MM.1S (cell line): ENCODE measurements around the gene IL19.

Experiments used
- DNase-seq: peaks from one replicate; pipeline ENCODE4 v3.0.0-alpha.2; 2015
- H2AFZ ChIP-seq: fragments of 300-600 bp; sonication (generic); 2 replicates; pipeline ENCODE4 v1.6.0; 2016; ENCODE audit warnings: antibody characterized with exemption, low read length
- H3F3A ChIP-seq: fragments of 300-600 bp; sonication (generic); 2 replicates; pipeline ENCODE4 v1.6.1; 2016; ENCODE audit warnings: mild to moderate bottlenecking, antibody characterized with exemption, low read length, moderate library complexity, mixed read lengths; ENCODE audit not compliant: insufficient read depth
- H3K27ac ChIP-seq: fragments of 300-600 bp; sonication (generic); 2 replicates; pipeline ENCODE4 v1.5.1; 2016; ENCODE audit warnings: mild to moderate bottlenecking, low read length
- H3K27me3 ChIP-seq: fragments of 300-600 bp; sonication (generic); replicated peaks from 2 replicates; pipeline ENCODE4 v1.6.0; 2016; ENCODE audit warnings: low read length; ENCODE audit not compliant: insufficient read depth
- H3K36me3 ChIP-seq: fragments of 300-600 bp; sonication (generic); replicated peaks from 2 replicates; pipeline ENCODE4 v1.6.1; 2016; ENCODE audit warnings: mild to moderate bottlenecking, low read length, mixed read lengths; ENCODE audit not compliant: insufficient read depth
- H3K4me1 ChIP-seq: fragments of 300-600 bp; sonication (generic); 2 replicates; pipeline ENCODE4 v1.6.1; 2016; ENCODE audit warnings: low read length, mixed read lengths
- H3K4me2 ChIP-seq: fragments of 300-600 bp; sonication (generic); 2 replicates; pipeline ENCODE4 v1.6.0; 2016; ENCODE audit warnings: low read depth, low read length
- H3K4me3 ChIP-seq: fragments of 300-600 bp; sonication (generic); 2 replicates; pipeline ENCODE4 v1.5.1; 2016; ENCODE audit warnings: low read length, mixed read lengths
- H3K79me2 ChIP-seq: fragments of 300-600 bp; sonication (generic); 2 replicates; pipeline ENCODE4 v1.6.1; 2016; ENCODE audit warnings: mixed run types, low read length, mixed read lengths
- H3K9ac ChIP-seq: fragments of 300-600 bp; sonication (generic); 2 replicates; pipeline ENCODE4 v1.6.1; 2016; ENCODE audit warnings: low read length, mixed read lengths
- H3K9me2 ChIP-seq: fragments of 300-600 bp; sonication (generic); replicated peaks from 2 replicates; pipeline ENCODE4 v1.6.1; 2016; ENCODE audit warnings: mild to moderate bottlenecking, low read length, mixed read lengths; ENCODE audit not compliant: insufficient read depth
- H3K9me3 ChIP-seq: fragments of 300-600 bp; sonication (generic); replicated peaks from 2 replicates; pipeline ENCODE4 v1.6.1; 2016; ENCODE audit warnings: mild to moderate bottlenecking, low read length, mixed read lengths; ENCODE audit not compliant: insufficient read depth
- H4K20me1 ChIP-seq: fragments of 300-600 bp; sonication (generic); 2 replicates; pipeline ENCODE4 v1.6.1; 2016; ENCODE audit warnings: mild to moderate bottlenecking, low read length, moderate library complexity, mixed read lengths; ENCODE audit not compliant: insufficient read depth
- CTCF ChIP-seq: fragments of 300-600 bp; sonication (generic); IDR thresholded peaks from 2 replicates; pipeline ENCODE4 v1.5.1; 2016; ENCODE audit warnings: antibody characterized with exemption, low read length, mixed read lengths
- EZH2 ChIP-seq: fragments of 300-600 bp; sonication (generic); optimal IDR thresholded peaks from 2 replicates; pipeline ENCODE3; 2017; ENCODE audit warnings: low read depth, mild to moderate bottlenecking, antibody characterized with exemption, low read length, mixed read lengths
- EZH2phosphoT487 ChIP-seq: fragments of 300-600 bp; sonication (generic); IDR thresholded peaks from 2 replicates; pipeline ENCODE4 v1.6.1; 2018; ENCODE audit warnings: antibody characterized with exemption, low read length

Gene IL19

GRCh38 chr1:206826394-206826793, 55.8 kb downstream of the IL19 start:
- Histone ChIP-seq H3K36me3 (no peaks in the 10 kb centered on the region), H3K4me3 (no peak overlapping the region), H4K20me1 (no peaks in the 10 kb centered on the region), H3K27ac (no peak overlapping the region), H3F3A (peaks cover 17% of the 10 kb centered on the region), H3K4me1 (peaks cover 63% of the 10 kb centered on the region), H3K79me2 (no peaks in the 10 kb centered on the region), H3K27me3 (no peaks in the 10 kb centered on the region), H3K9ac (no peak overlapping the region), H3K9me2 (no peaks in the 10 kb centered on the region), H3K4me2 (no peak overlapping the region), H2AFZ (no peak overlapping the region), H3K9me3 (no peaks in the 10 kb centered on the region)
- DNase-seq: no peak
- TF ChIP-seq EZH2: no peak
- TF ChIP-seq EZH2phosphoT487: no peak
- TF ChIP-seq CTCF: no peak

- Histone ChIP-seq H3F3A (peaks cover 27% of the 10 kb centered on the region), H3K79me2 (no peaks in the 10 kb centered on the region), H3K9me2 (no peaks in the 10 kb centered on the region), H3K4me3 (no peak overlapping the region), H3K27me3 (no peaks in the 10 kb centered on the region), H3K36me3 (no peaks in the 10 kb centered on the region), H2AFZ (no peak overlapping the region), H3K27ac (no peak overlapping the region), H3K4me1 (peaks cover 79% of the 10 kb centered on the region), H3K9me3 (no peaks in the 10 kb centered on the region), H3K4me2 (peak overlapping the region; percentile 64; the same call in 1 of the 2 replicates), H3K9ac (no peak overlapping the region), H4K20me1 (no peaks in the 10 kb centered on the region)
- TF ChIP-seq EZH2 (no peak), CTCF (no peak), EZH2phosphoT487 (no peak)
- no peak for DNase-seq
These were observed 57.5 kb downstream of the IL19 start for GRCh38 chr1:206828061-206828460.

- peak overlapping the region; percentile 29 for H2AFZ ChIP-seq
- peaks cover 34% of the 10 kb centered on the region for H3F3A ChIP-seq
- peak overlapping the region; percentile 10; the same call in 1 of the 2 replicates for H3K4me3 ChIP-seq
- H3K9ac ChIP-seq: no peak overlapping the region
- no peaks in the 10 kb centered on the region for H4K20me1 ChIP-seq
- no peaks in the 10 kb centered on the region for H3K9me3 ChIP-seq
- no peaks in the 10 kb centered on the region for H3K36me3 ChIP-seq
- H3K4me1 ChIP-seq: peaks cover 83% of the 10 kb centered on the region
- no peaks in the 10 kb centered on the region for H3K79me2 ChIP-seq
- H3K4me2 ChIP-seq: peak overlapping the region; percentile 64
- H3K27me3 ChIP-seq: no peaks in the 10 kb centered on the region
- DNase-seq: peak; percentile 95
- peak overlapping the region; percentile 66 for H3K27ac ChIP-seq
- TF ChIP-seq EZH2: no peak
- peak; percentile 43 for TF ChIP-seq CTCF
- H3K9me2 ChIP-seq: no peaks in the 10 kb centered on the region
These were observed 58.2 kb downstream of the IL19 start for GRCh38 chr1:206828765-206829164.

GRCh38 chr1:206829282-206829681, 58.7 kb downstream of the IL19 start:
- peak; percentile 76 for DNase-seq
- Histone ChIP-seq H3K9ac (no peak overlapping the region), H3K27ac (peak overlapping the region; percentile 66), H3K36me3 (no peaks in the 10 kb centered on the region), H3K9me3 (no peaks in the 10 kb centered on the region), H3K27me3 (no peaks in the 10 kb centered on the region), H4K20me1 (no peaks in the 10 kb centered on the region), H2AFZ (peak overlapping the region; percentile 29), H3K4me1 (peaks cover 83% of the 10 kb centered on the region), H3K79me2 (no peaks in the 10 kb centered on the region), H3K4me3 (peak overlapping the region; percentile 10), H3K4me2 (peak overlapping the region; percentile 64), H3K9me2 (no peaks in the 10 kb centered on the region), H3F3A (peaks cover 37% of the 10 kb centered on the region)
- TF ChIP-seq EZH2: no peak
- TF ChIP-seq EZH2phosphoT487: no peak
- no peak for TF ChIP-seq CTCF
